ENCODE measurements around the gene NR3C2. TPM values are rescaled to one million over a fixed set of nuclear protein-coding genes. Genes with fewer than 3 reads are reported as not detected.

Gene NR3C2
- total and polyA plus RNA-seq, 10 of the 15 experiments (the other 5 are each of a cell fraction or from before 2014, with no cell fraction given), result 0.05 to 0.11 (median 0.08) TPM; not detected in 4

- intact Hi-C loops (cut with micrococcal nuclease; ENCODE audit: unreplicated experiment), result no loop called here
- Histone ChIP-seq H3K27ac (ENCODE audit: control insufficient read depth, insufficient read depth) (no peak overlapping the region), H3K4me2 (ENCODE audit: control insufficient read depth, insufficient read depth) (no peak overlapping the region), H3K9ac (ENCODE audit: control insufficient read depth, insufficient read depth, low read length) (no peak overlapping the region), H3K79me2 (ENCODE audit: control insufficient read depth, insufficient read depth, low read length) (no peaks in the 10 kb centered on the region), H4K20me1 (ENCODE audit: control insufficient read depth, insufficient read depth) (no peaks in the 10 kb centered on the region), H3K4me1 (ENCODE audit: control insufficient read depth, insufficient read depth, low read length) (no peaks in the 10 kb centered on the region), H3K27me3 (replicated peaks in 1 of 2; ENCODE audit: control insufficient read depth in 2 of 2, insufficient read depth in 2 of 2, low read length in 1 of 2) (no peaks in the 10 kb centered on the region; a peak in 2 of 4 replicates), H3K4me3 (no peak overlapping the region), H3K36me3 (ENCODE audit: control insufficient read depth in 2 of 2, insufficient read depth in 2 of 2, low read length in 1 of 2) (no peaks in the 10 kb centered on the region), H3K9me3 (replicated peaks; ENCODE audit: control insufficient read depth, insufficient read depth, low read length) (no peaks in the 10 kb centered on the region), H2AFZ (ENCODE audit: control insufficient read depth, low read depth, low read length) (no peak overlapping the region)
- 0% methylated on average over 2 of the region's 2 CpGs for WGBS (ENCODE audit: insufficient coverage, insufficient replicate concordance, low lambda C conversion rate, missing lambda C conversion rate)
- in situ Hi-C loops (cut with MboI), result no loop called here
- ChIA-PET RAD21 (ENCODE audit: unreplicated experiment) (no interaction called here), POLR2A (no interaction called here), CTCF (no interaction called here), SMC1A (ENCODE audit: uncharacterized antibody, unreplicated experiment) (no interaction called here)
- no peak for FAIRE-seq
- ATAC-seq, result no peak
- no TSS peak for BruUV-seq (replicated peaks)
- TF ChIP-seq SKIL (IDR thresholded peaks at IDR 0.05; ENCODE audit: low read depth, poor library complexity, severe bottlenecking) (no peak), YBX1 (IDR thresholded peaks at IDR 0.05) (no peak), SMAD5 (IDR thresholded peaks at IDR 0.05; ENCODE audit: low read depth) (no peak), ZNF24 (IDR thresholded peaks at IDR 0.05) (no peak), FOXK2 (IDR thresholded peaks at IDR 0.05) (no peak), TCF12 (IDR thresholded peaks at IDR 0.05; ENCODE audit: low read depth, low read length) (no peak), MEF2B (IDR thresholded peaks at IDR 0.05; ENCODE audit: partially characterized antibody, poor library complexity, severe bottlenecking) (no peak), MYB (IDR thresholded peaks at IDR 0.05; ENCODE audit: borderline replicate concordance, low read depth, low read length) (no peak), TARDBP (IDR thresholded peaks at IDR 0.05; ENCODE audit: borderline replicate concordance) (no peak), KAT2A (conservative IDR thresholded peaks at IDR 0.05; ENCODE audit: control insufficient read depth, low read depth, low read length) (no peak), HDAC2 (IDR thresholded peaks at IDR 0.05) (no peak), KLF5 (IDR thresholded peaks at IDR 0.05; ENCODE audit: partially characterized antibody) (no peak), NFYA (IDR thresholded peaks at IDR 0.05; ENCODE audit: borderline replicate concordance, low read depth, low read length) (no peak), RCOR1 (conservative IDR thresholded peaks at IDR 0.05; ENCODE audit: low read depth, low read length) (no peak), EZH2 (IDR thresholded peaks at IDR 0.05; ENCODE audit: borderline replicate concordance, control insufficient read depth, low read depth, low read length) (no peak), YY1 (IDR thresholded peaks at IDR 0.05; ENCODE audit: low read depth, low read length) (no peak)
- no peak for DNase-seq (ENCODE audit: low read depth, low spot score)
These were observed 109.7 kb downstream of the NR3C2 start for GRCh38 chr4:148332486-148332885.
